Activated effector memory CD4-positive, alpha-beta T cell treated with Interleukin-2 at 50 U/mL for 16 hours (primary cell): ENCODE results near the gene COL8A1.

Experiments
- DNase-seq: peaks from one replicate; pipeline ENCODE4 v3.0.0-alpha.2; 2020

COL8A1 gene

GRCh38 chr3:99640214-99640851, 1.9 kb downstream of the COL8A1 start:
- DNase-seq, result no peak

- no peak for DNase-seq
Measured at GRCh38 chr3:99641480-99641879, 3.1 kb downstream of the COL8A1 start.

GRCh38 chr3:99641982-99642381, 3.6 kb downstream of the COL8A1 start:
- DNase-seq, result no peak

GRCh38 chr3:99644017-99644416, 5.6 kb downstream of the COL8A1 start:
- no peak for DNase-seq

- DNase-seq, result no peak
Measured at GRCh38 chr3:99644746-99645145, 6.4 kb downstream of the COL8A1 start.

GRCh38 chr3:99645277-99646106, 7.1 kb downstream of the COL8A1 start:
- DNase-seq, result no peak

GRCh38 chr3:99646107-99646435, 7.7 kb downstream of the COL8A1 start:
- no peak for DNase-seq

GRCh38 chr3:99647081-99647480, 8.7 kb downstream of the COL8A1 start:
- DNase-seq, result no peak

- DNase-seq, result no peak
Measured at GRCh38 chr3:99648101-99648500, 9.7 kb downstream of the COL8A1 start.

GRCh38 chr3:99648516-99648915, 10.1 kb downstream of the COL8A1 start:
- DNase-seq, result no peak

GRCh38 chr3:99651531-99651930, 13.1 kb downstream of the COL8A1 start:
- DNase-seq, result no peak

- no peak for DNase-seq
Measured at GRCh38 chr3:99656624-99657023, 18.2 kb downstream of the COL8A1 start.

GRCh38 chr3:99658274-99658673, 19.9 kb downstream of the COL8A1 start:
- no peak for DNase-seq

- DNase-seq, result no peak
Measured at GRCh38 chr3:99659032-99659431, 20.6 kb downstream of the COL8A1 start.

- no peak for DNase-seq
Measured at GRCh38 chr3:99659951-99660350, 21.6 kb downstream of the COL8A1 start.

- DNase-seq, result no peak
Measured at GRCh38 chr3:99662838-99663570, 24.6 kb downstream of the COL8A1 start.

- DNase-seq, result no peak
Measured at GRCh38 chr3:99663977-99664376, 25.6 kb downstream of the COL8A1 start.

- DNase-seq, result no peak
Measured at GRCh38 chr3:99665017-99665416, 26.6 kb downstream of the COL8A1 start.

- no peak for DNase-seq
Measured at GRCh38 chr3:99666201-99666600, 27.8 kb downstream of the COL8A1 start.

GRCh38 chr3:99668044-99668443, 29.6 kb downstream of the COL8A1 start:
- DNase-seq, result no peak

GRCh38 chr3:99669879-99670555, 31.6 kb downstream of the COL8A1 start:
- no peak for DNase-seq

GRCh38 chr3:99670556-99670950, 32.2 kb downstream of the COL8A1 start:
- no peak for DNase-seq

- no peak for DNase-seq
Measured at GRCh38 chr3:99674086-99674789, 35.8 kb downstream of the COL8A1 start.
